CD4-positive, alpha-beta T cell treated with Interleukin-6 at 100 ng/mL for 8 hours (primary cell): ENCODE results near the gene STK32C.
"Not testable (repeated sequence)": the region's sequence is repeated elsewhere in the genome, so short reads cannot be mapped to it uniquely, and the experiment has no call there.

Source experiments
- DNase-seq: peaks from one replicate; pipeline ENCODE4 v3.0.0-alpha.2; 2020; ENCODE audit warnings: mixed read lengths, low spot score

The STK32C gene

GRCh38 chr10:132281915-132282666 lies 25.7 kb downstream of the STK32C start:
- no peak for DNase-seq

DNA sequence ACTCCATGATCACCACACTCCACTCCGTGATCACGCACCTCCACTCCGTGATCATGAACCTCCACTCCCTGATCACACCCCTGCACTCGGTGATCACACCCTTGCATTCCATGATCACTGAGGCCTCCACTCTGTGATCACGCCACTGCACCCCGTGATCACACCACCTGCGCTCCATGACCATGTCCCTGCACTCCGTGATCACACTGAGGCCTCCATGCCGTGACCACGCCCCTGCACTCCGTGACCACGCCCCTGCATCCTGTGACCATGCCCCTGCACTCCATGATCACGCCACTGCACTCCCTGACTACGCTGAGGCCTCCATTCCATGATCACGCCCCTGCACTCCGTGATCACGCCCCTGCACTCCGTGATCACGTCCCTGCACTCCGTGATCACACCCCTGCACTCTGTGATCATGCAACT lies 27.1 kb downstream of the STK32C start:
- no peak for DNase-seq

DNA sequence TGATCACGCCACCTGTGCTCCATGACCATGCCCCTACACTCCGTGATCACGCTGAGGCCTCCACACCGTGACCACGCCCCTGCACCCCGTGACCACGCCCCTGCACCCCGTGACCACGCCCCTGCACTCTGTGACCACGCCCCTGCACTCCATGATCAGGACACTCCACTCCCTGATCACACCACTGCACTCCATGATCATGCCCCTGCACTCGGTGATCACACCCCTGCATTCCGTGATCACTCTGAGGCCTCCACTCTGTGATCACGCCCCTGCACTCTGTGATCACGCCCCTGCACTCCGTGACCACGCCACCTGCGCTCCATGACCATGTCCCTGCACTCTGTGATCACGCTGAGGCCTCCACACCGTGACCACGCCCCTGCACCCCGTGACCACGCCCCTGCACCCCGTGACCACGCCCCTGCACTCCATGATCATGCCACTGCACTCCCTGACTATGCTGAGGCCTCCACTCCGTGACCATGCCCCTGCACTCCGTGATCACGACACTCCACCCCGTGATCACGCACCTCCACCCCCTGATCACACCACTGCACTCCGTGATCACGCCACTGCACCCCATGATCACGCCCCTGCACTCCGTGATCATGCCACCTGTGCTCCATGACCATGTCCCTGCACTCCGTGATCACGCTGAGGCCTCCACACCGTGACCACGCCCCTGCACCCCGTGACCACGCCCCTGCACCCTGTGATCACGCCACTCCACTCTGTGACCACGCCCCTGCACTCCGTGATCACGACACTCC lies 27.7 kb downstream of the STK32C start:
- no peak for DNase-seq

DNA sequence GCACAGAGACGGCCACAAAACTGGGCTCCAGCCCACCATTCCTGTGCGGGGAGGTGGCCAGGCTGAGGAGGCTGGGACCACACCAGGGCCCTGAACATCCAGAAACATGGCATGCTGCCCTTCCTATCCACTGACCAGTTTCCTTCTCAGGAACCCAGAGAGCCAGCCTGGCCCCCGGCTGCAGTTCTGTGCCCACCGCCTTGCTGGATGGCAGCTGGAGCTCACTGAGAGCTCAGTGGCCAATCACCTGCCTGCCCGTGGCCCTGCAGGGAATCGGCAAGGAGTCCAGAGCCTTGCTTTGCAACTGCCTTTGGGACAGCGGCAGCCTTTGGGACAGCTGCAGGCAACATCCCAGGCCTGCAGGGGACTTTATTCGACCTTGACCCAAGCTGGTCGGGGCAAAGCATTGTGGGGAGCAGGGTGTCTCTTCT lies 30.4 kb downstream of the STK32C start:
- DNase-seq, result no peak

DNA sequence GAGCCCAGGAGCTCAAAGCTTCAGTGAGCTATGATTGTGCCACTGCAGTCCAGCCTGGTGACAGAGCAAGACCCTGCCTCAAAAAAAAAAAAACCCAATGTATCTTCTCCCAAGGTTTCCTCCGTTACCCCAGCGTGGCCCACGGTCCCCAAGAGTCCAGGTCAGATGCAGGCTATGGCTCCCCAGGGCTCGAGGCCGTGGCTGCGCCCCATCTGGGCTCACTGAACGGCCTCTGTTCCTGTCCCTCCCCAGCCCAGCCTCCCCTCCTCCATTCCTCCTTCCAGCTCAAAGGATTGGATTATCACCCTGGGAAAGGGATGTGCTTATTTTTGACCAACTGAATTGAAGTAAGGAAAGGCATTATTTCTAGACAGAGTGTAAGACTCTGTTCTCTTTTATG lies 31.0 kb downstream of the STK32C start:
- DNase-seq, result no peak

DNA sequence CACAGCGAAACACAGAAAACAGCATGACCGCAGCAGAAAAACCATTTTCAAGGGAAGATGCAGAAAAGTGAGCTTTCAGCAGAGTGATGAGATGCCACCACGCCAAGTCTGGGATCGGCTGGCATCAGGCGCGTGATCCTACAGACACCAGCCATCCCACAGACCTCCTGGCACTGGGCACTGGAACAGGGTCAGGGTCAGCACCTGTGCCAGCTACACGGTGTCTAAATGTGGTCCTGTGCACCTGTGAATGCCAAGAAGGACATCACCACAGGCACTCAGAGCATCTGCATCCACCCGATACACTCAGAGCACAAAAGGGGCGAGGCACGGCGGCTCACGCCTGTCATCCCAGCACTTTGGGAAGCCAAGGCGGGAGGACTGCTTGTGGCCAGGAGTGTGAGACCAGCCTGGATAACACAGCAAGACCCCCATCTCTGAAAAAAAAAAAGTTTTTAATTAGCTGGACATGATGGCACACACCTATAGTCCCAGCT lies 31.5 kb downstream of the STK32C start:
- no peak for DNase-seq

DNA sequence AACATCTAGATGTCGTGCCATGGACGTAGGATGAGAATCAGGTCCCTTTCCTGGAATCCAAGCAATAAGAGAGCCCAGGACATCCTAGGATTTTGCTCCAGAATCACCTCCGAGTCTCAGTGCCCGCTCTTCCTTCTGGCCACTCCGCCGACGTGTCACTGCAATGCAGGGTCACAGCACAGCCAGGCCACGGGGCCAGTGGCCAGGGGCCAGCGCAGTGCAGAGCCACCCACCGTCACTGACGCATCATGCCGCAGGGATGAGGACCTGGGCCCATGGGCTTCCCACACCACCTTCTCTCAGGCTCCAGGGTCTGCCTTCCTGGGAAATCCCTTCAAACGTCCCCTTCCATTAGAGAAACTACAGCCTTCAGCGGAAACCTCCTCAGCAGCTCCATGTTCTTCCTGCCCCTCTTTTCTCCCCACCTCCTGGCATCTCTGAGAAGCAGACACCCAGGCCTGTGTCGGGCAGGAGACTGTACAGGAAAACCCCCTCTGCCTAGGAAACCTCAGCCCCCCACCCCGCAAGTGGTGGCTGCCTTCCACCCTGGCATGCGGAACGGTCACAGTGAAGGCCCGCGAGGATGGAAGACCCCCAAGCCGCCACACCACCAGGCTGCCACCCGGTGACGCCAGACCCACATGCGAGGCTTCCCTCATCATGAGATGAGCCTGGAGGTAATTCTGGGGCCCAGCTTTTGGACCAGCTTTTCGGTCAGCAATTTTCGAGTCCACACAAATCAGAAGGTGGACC lies 32.1 kb downstream of the STK32C start:
- no peak for DNase-seq

DNA sequence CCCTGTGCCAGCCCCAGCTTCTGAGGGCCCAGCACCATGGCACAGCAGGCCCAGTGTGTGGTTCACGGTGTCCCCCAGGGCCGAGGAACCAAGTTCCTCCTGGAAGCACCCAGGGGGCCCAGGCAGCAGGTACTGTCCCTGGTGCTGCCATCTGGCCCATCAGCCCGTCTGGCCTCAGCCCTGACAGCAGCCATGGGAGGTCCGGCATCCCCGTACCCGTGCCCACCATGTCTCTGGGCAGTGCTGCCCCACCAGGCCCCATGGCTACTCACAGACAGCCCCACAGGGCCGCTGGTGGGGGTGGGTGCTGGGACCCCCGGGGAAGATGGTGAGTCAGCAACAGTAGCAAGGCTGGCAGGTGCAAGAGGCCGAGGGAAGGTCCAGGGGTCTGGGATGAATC lies 32.8 kb downstream of the STK32C start:
- DNase-seq, result no peak

DNA sequence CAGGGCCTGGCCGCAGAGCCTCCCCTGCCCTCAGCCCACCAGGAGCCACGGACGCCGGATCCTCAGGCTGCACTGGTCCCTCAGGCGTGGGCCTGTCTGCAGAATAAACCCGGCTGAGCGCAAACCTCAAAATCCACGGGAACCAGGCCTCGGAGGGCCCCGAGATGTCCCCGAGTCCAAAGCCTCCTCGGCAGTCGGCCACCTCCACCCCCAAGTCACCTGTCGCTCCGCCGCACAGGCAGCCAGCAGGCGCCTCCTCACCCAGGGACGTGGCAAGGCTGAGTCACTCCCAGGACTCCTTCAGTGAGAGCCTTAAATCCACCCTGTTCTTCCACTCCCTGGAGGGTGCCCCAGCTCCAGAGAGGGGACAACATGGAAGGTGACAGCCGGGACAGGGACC lies 33.2 kb downstream of the STK32C start:
- DNase-seq, result no peak

DNA sequence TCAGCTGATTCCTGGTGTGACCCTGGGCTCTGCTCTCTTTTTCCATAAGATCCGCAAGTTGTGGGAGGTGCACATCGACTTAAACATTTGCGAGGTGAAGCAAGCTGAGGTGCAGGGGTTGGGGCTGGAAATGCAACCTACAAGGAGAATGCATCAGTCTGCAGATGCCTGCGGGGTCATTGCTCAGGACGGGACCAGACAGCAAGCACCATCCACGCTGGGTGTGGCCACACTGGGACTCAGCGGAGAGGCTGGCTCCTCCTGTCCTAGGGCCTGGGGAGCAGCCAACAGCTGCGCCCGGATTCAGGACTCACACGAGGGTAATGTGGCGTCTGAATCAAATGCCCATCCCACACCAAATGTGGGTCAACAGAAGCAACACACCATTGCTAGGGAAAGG lies 33.8 kb downstream of the STK32C start:
- no peak for DNase-seq

DNA sequence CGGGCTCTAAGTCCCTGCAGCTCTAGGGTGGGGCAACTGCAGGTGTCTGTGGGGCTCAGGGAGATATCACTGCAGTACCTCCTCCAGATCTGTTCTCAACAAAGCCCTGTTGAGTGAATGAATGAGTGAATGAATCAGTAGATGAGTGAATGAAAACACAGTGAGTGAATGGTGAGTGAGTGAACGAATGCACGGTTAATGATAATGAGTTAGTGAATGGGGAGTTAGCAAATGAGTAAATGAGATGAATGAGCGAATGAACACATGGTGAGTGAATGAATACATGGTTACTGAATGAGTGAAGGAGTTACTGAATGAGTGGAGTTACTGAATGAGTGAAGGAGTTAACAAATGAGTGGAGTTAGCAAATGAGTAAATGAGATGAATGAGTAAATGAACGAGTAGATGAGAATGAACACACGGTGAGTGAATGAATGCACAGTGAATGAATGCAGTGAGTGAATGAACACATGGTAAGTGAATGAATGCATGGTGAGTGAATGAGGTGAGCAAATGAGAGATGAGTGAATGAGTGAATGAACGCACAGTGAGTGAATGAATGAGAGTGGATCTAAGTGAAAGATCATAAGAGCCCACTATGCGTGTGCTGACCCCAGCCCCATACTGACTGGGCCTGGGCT lies 34.3 kb downstream of the STK32C start:
- no peak for DNase-seq

- no peak for DNase-seq
Observed at GRCh38 chr10:132272231-132272971, 35.3 kb downstream of the STK32C start.

GRCh38 chr10:132271458-132272230 lies 36.1 kb downstream of the STK32C start:
- no peak for DNase-seq

DNA sequence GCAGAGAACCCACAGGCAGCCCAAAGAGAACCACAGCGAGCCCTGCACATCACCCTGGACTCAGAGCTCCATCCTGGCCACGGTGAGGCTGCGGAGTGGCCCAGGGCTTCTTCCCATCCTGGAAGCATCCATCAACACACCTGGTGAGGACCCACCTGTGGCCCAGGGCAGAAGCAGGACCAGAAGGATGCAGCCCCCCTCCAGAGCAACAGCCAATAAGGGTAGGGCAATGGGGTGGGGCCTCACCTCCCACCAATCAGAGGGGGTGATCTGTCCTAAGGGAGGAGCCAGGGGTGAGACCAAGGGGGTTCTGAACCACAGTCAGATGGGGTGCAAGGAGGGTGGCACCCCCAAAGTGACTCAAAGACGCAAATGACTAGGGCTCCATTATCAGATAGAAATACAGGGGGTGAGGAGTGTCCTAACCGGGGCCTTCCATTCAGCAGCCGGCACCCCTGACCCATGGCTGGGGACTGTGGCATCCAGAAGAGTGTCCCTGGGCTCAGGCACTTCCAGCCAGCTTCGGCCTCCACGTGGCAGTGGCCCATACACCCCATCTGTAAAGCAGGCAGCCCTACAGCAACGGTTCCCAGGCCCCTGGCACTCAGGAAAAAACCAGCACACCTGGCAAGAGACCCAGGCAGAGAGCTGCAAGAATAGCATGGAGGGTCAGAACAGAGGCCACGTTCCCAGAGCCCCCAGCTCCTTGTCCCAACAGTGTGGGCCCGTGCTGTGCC lies 36.9 kb downstream of the STK32C start:
- no peak for DNase-seq

GRCh38 chr10:132270256-132270655 lies 37.5 kb downstream of the STK32C start:
- DNase-seq, result no peak

DNA sequence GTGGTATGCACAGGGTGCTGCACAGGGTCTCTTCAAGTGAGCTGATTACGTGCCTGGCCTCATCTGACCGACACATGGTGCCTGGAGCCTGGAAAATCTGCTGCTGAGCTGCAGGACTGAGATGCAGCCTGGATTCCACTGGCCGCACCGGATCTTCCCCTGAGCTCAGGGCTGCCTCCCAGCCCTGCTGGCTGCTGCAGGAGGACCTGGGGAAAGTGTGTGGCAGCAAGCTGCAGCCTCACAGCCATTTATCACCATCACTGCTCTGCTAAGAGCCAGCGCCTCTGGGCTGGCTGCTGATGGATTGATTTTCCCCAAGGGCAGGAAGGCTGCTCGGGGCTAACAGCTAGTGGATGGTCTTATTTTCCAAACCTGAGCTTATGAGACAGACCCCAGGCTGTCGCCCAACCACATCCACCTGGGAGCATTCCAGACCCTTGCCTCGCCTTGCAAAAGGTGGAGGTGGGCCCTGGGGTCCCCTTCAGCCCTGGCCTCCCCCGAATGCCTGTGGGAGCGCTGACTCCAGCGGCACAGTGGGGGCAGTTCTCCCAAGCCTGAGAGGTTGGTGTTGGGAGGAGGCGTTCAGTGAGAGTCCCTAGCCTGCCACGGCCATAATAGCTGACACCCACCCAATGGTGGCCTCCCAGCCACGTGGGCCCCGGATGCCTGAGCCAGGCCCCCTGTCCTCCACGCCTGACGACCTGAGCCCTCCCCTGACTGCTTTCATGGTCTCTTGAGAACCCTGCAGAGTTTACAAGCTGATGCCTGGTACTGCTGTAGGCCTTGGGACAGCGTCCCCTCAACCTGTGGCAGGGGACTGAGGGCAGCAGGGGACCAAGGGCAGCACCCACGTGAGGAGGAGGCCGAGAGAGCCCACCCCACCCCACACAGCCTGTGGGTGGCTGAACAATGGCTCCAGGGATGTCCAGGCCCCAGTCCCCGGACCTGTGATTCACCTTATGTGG lies 38.2 kb downstream of the STK32C start:
- no peak for DNase-seq

- DNase-seq, result not testable (repeated sequence)
Observed at GRCh38 chr10:132267916-132268315, 39.8 kb downstream of the STK32C start.

DNA sequence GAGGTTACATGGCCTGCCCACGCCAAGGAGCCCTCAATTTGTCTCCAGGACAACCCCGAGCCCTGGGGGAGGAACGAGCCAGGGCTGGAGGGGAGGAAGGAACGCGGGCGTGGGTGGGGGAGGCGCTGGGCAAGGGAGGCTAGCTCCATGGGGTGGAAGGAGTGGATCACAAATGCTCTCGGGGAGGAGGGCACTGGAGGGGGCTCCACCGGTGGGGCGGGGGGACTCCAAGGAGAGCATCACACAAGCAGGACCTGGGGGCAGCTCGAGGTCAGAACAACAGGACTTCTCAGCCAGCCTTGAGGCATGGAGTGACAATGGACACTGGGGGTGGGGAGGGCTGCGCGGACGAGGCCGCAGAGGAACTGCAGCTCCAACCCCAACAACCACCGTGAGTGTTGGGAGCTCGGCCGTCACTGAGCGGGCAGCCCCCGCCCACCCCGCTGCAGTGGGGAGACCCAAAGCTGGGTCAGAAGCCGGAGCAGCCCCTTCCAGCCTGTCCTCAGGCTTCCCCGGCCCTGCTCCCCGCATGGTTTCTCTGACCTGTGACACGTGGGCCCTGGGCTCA lies 41.1 kb downstream of the STK32C start:
- DNase-seq, result no peak
